ENCODE data around the gene MT1M. TPM values are rescaled to one million over a fixed set of nuclear protein-coding genes. Genes with fewer than 3 reads are reported as not detected.

Gene MT1M
- polyA plus RNA-seq, 1 donor (not counting 4 experiments of a cell fraction or from before 2014, with no cell fraction given): 0.20 TPM

DNA sequence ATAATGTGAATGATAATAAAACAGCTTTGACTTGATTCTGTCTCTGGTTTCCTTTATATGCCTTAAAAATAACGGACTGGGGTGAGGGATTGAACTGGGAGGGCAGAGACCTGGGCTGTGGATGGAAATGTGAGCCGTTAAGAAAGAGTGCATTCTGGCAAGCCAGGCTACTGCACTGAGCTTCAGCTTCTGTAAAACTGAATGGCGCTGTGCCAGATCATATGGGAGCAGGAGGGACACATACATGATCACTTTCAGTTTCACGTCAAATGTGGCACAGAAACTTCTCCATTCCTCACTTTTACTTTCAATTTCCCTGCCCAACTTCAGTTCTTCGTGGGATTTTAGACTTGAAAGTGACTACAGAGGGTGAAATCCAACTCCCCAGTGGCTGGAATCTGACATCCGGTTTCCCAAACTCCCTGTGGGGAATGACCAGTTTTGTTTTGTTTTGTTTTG lies 23.0 kb upstream of the MT1M start:
- H3K4me3 ChIP-seq (ENCODE audit: control insufficient read depth in 2 of 3, extremely low read depth in 1 of 3, insufficient read depth in 2 of 3, low read depth in 1 of 3, low read length in 3 of 3): peak overlapping the region; percentile 46 to 92 (median 86)
- H3K9me1 ChIP-seq (ENCODE audit: control insufficient read depth, extremely low read depth, insufficient read depth, low read length): no peaks in the 10 kb centered on the region
- H4K20me1 ChIP-seq (ENCODE audit: control insufficient read depth, extremely low read depth, insufficient read depth, low read length): no peaks in the 10 kb centered on the region
- H3K27ac ChIP-seq (ENCODE audit: control insufficient read depth, insufficient read depth, low read length): peak overlapping the region; percentile 95
- peaks cover 74% of the 10 kb centered on the region for H3K4me1 ChIP-seq (ENCODE audit: control insufficient read depth, extremely low read depth, insufficient read depth, low read length)
- H3K79me2 ChIP-seq (ENCODE audit: control insufficient read depth, insufficient read depth, low read length): no peaks in the 10 kb centered on the region
- no peaks in the 10 kb centered on the region for H3K36me3 ChIP-seq (ENCODE audit: control insufficient read depth in 2 of 2, extremely low read depth in 1 of 2, insufficient read depth in 2 of 2, low read length in 2 of 2)
- FAIRE-seq (no peak), DNase-seq (ENCODE audit: low read depth, low spot score) (no peak)
- H2AFZ ChIP-seq (ENCODE audit: control insufficient read depth, low read length): no peak overlapping the region
- no peaks in the 10 kb centered on the region for H3K27me3 ChIP-seq (ENCODE audit: control insufficient read depth, extremely low read depth, insufficient read depth, low read length)
- H3K4me2 ChIP-seq (ENCODE audit: control insufficient read depth, extremely low read depth, insufficient read depth, low read depth, low read length): peak overlapping the region; percentile 95
- H3K9ac ChIP-seq (ENCODE audit: control insufficient read depth, extremely low read depth, insufficient read depth, low read length): peak overlapping the region; percentile 78
- H3K9me3 ChIP-seq (ENCODE audit: control insufficient read depth, low read depth, low read length): no peaks in the 10 kb centered on the region
- TF ChIP-seq EZH2 (IDR thresholded peaks at IDR 0.05; ENCODE audit: low read length) (no peak), CTCF (optimal IDR thresholded peaks at IDR 0.05 in 1 of 3, IDR thresholded peaks at IDR 0.05 in 1 of 3, conservative IDR thresholded peaks at IDR 0.05 in 1 of 3; ENCODE audit: extremely low read depth in 1 of 3, insufficient read depth in 2 of 3, low read length in 3 of 3) (no peak)
- dilution Hi-C loops (cut with MboI; ENCODE audit: extremely low pct_ligation_motif_present, low sequenced_read_pairs): no loop called here

DNA sequence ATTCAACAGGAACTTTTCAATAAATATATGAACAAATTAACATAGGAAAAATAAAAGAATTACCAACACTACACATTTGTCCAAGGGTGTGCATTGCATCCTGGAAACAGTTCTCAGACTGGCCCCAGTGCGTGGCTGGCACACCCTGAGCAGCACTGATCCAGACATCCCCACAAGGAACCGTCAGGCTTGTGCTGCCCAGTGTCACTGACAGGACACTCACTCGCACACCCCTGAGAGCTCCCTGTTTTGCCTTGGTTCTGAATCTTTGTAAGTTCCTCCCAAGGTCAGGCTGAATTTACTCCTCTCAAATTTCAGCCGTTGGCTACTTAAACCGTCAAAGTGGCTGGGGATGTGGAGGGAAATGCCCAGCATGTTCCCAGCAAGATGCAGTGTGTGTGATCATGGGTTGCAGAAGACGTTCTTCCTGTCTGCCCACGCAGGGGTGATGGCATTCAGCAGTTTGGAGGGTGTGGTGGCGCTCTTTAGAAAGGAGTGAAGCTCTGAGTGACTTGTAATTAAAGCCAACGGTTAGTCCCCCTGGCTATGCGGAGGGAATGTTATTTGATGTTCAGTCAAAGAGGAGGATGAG lies 22.3 kb upstream of the MT1M start:
- Histone ChIP-seq H3K27ac (ENCODE audit: control insufficient read depth, insufficient read depth, low read length) (peak overlapping the region; percentile 95), H3K9ac (ENCODE audit: control insufficient read depth, extremely low read depth, insufficient read depth, low read length) (peak overlapping the region; percentile 78), H3K4me3 (ENCODE audit: control insufficient read depth in 2 of 3, extremely low read depth in 1 of 3, insufficient read depth in 2 of 3, low read depth in 1 of 3, low read length in 3 of 3) (peak overlapping the region; percentile 46 to 92 (median 86)), H3K36me3 (ENCODE audit: control insufficient read depth in 2 of 2, extremely low read depth in 1 of 2, insufficient read depth in 2 of 2, low read length in 2 of 2) (no peaks in the 10 kb centered on the region), H3K4me1 (ENCODE audit: control insufficient read depth, extremely low read depth, insufficient read depth, low read length) (peaks cover 77% of the 10 kb centered on the region), H3K79me2 (ENCODE audit: control insufficient read depth, insufficient read depth, low read length) (no peaks in the 10 kb centered on the region), H2AFZ (ENCODE audit: control insufficient read depth, low read length) (no peak overlapping the region), H3K9me3 (ENCODE audit: control insufficient read depth, low read depth, low read length) (no peaks in the 10 kb centered on the region), H3K27me3 (ENCODE audit: control insufficient read depth, extremely low read depth, insufficient read depth, low read length) (no peaks in the 10 kb centered on the region), H3K9me1 (ENCODE audit: control insufficient read depth, extremely low read depth, insufficient read depth, low read length) (no peaks in the 10 kb centered on the region), H4K20me1 (ENCODE audit: control insufficient read depth, extremely low read depth, insufficient read depth, low read length) (no peaks in the 10 kb centered on the region), H3K4me2 (ENCODE audit: control insufficient read depth, extremely low read depth, insufficient read depth, low read depth, low read length) (peak overlapping the region; percentile 95)
- peak; percentile 51 for FAIRE-seq
- DNase-seq (ENCODE audit: low read depth, low spot score): no peak
- TF ChIP-seq CTCF (optimal IDR thresholded peaks at IDR 0.05 in 1 of 3, IDR thresholded peaks at IDR 0.05 in 1 of 3, conservative IDR thresholded peaks at IDR 0.05 in 1 of 3; ENCODE audit: extremely low read depth in 1 of 3, insufficient read depth in 2 of 3, low read length in 3 of 3) (peak in 1 of 3 experiments; percentile 40), EZH2 (IDR thresholded peaks at IDR 0.05; ENCODE audit: low read length) (no peak)
- dilution Hi-C loops (cut with MboI; ENCODE audit: extremely low pct_ligation_motif_present, low sequenced_read_pairs): no loop called here
